ENCODE data around the gene PPIP5K2.

DNA sequence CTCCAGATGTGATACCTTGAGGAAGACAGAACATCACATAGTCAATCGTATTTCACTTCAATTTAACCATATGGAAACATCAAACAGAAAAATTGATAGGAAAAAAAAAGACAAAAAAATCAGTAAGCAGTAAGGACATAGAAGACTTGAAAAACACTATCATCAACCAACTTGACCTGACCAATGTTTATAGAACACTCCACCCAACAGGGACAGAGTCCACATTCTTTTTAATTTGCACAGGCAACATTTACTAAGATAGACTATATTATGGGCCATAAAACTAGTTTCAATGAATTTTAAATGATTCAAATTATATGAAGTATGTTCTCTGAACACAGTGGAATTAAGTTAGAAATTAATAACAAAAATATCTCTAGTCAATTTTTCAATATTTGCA, 117.7 kb downstream of the PPIP5K2 start:
- TF ChIP-seq, protein P1, sequence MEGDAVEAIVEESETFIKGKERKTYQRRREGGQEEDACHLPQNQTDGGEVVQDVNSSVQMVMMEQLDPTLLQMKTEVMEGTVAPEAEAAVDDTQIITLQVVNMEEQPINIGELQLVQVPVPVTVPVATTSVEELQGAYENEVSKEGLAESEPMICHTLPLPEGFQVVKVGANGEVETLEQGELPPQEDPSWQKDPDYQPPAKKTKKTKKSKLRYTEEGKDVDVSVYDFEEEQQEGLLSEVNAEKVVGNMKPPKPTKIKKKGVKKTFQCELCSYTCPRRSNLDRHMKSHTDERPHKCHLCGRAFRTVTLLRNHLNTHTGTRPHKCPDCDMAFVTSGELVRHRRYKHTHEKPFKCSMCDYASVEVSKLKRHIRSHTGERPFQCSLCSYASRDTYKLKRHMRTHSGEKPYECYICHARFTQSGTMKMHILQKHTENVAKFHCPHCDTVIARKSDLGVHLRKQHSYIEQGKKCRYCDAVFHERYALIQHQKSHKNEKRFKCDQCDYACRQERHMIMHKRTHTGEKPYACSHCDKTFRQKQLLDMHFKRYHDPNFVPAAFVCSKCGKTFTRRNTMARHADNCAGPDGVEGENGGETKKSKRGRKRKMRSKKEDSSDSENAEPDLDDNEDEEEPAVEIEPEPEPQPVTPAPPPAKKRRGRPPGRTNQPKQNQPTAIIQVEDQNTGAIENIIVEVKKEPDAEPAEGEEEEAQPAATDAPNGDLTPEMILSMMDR (conservative IDR thresholded peaks at IDR 0.05; ENCODE audit: low read depth, low read length) = no peak
- TF ChIP-seq EZH2 (IDR thresholded peaks at IDR 0.05; ENCODE audit: borderline replicate concordance, low read depth, low read length, poor library complexity, severe bottlenecking) = no peak

All from A673 (cell line).